ENCODE data around the gene TERF2IP.
A peak's percentile ranks its signal among the peaks of the same experiment; 100 is the strongest.

GRCh38 chr16:75695708-75696107, 48.1 kb downstream of the TERF2IP start:
- TF ChIP-seq CTCF (IDR thresholded peaks at IDR 0.05; ENCODE audit: low read length): peak; percentile 10; the same call in 1 of the 2 replicates
- TF ChIP-seq EZH2 (optimal IDR thresholded peaks at IDR 0.05; ENCODE audit: low read depth, low read length): no peak
